H1 (cell line): Measurements from ENCODE around the gene SSC5D. TPM values are rescaled to one million over a fixed set of nuclear protein-coding genes. Genes with fewer than 3 reads are reported as not detected.
A peak's percentile ranks its signal among the peaks of the same experiment; 100 is the strongest.

ENCODE experiments used
- CTCF ChIA-PET: fragments of 300-600 bp; sonication (Branson Sonifier 250); formaldehyde crosslinking; loops from one replicate; lab custom pipeline; 2021; ENCODE audit not compliant: partially characterized antibody; lab: Charles Lee
- POLR2A ChIA-PET: fragments of 300-600 bp; sonication (Branson Sonifier 250); formaldehyde crosslinking; loops from one replicate; lab custom pipeline; 2021; ENCODE audit warnings: inconsistent platforms; ENCODE audit not compliant: partially characterized antibody; lab: Charles Lee
- DNase-seq, 2 experiments: peaks; one replicate each; pipeline versions ENCODE4 v3.0.0 to v3.0.0-alpha.2; 2010 to 2022; ENCODE audit warnings: low spot score in 2 of 2, low read depth in 1 of 2, mixed read lengths in 1 of 2
- FAIRE-seq: peaks from 2 replicates; lab custom pipeline; 2011; peaks lifted over from hg19 to GRCh38; lab: Jason Lieb, UNC
- H2AFZ ChIP-seq: 2 replicates; pipeline ENCODE4 v1.8.1; 2012; ENCODE audit warnings: low read length, inconsistent platforms
- H2AK5ac ChIP-seq: 2 replicates; pipeline ENCODE4 v1.6.1; 2013; ENCODE audit warnings: low read depth, low read length
- H2BK120ac ChIP-seq: replicated peaks from 2 replicates; pipeline ENCODE3; 2013; ENCODE audit warnings: low read depth, low read length, inconsistent platforms
- H2BK12ac ChIP-seq: 2 replicates; pipeline ENCODE4 v1.6.1; 2013; ENCODE audit warnings: low read depth, low read length
- H2BK15ac ChIP-seq: 2 replicates; pipeline ENCODE4 v1.6.1; 2013; ENCODE audit warnings: low read length
- H2BK20ac ChIP-seq: 2 replicates; pipeline ENCODE4 v1.6.1; 2013; ENCODE audit warnings: low read length
- H2BK5ac ChIP-seq: 2 replicates; pipeline ENCODE4 v1.6.1; 2013; ENCODE audit warnings: low read depth, low read length
- H3K14ac ChIP-seq: 2 replicates; pipeline ENCODE4 v1.6.1; 2013; ENCODE audit warnings: inconsistent platforms; ENCODE audit not compliant: insufficient read length
- H3K18ac ChIP-seq: 2 replicates; pipeline ENCODE4 v1.6.1; 2013; ENCODE audit warnings: low read length; ENCODE audit errors: extremely low read depth
- H3K23ac ChIP-seq: 2 replicates; pipeline ENCODE4 v1.6.1; 2013; ENCODE audit warnings: inconsistent platforms; ENCODE audit not compliant: insufficient read length
- H3K23me2 ChIP-seq: 2 replicates; pipeline ENCODE4 v1.6.1; 2013; ENCODE audit warnings: low read depth, low read length
- H3K27ac ChIP-seq: 2 replicates; pipeline ENCODE4 v1.6.1; 2011; ENCODE audit warnings: low read depth, low read length, inconsistent platforms
- H3K27me3 ChIP-seq, 4 experiments: replicated peaks in 1 of 4; 1 replicate in 1 of 4; 2 replicates in 3 of 4; pipeline versions ENCODE4 v1.6.1 to v1.8.1; 2011 to 2013; ENCODE audit warnings: low read length in 3 of 4, mild to moderate bottlenecking in 3 of 4, inconsistent platforms in 2 of 4, mixed read lengths in 2 of 4, moderate library complexity in 1 of 4; ENCODE audit not compliant: control insufficient read depth in 3 of 4, insufficient read depth in 3 of 4; ENCODE audit errors: extremely low read depth in 1 of 4
- H3K36me3 ChIP-seq, 4 experiments: 2 replicates each; pipeline versions ENCODE4 v1.6.1 to v1.8.1; 2011 to 2013; ENCODE audit warnings: mild to moderate bottlenecking in 4 of 4, low read length in 3 of 4, moderate library complexity in 2 of 4, control low read depth in 1 of 4, inconsistent platforms in 1 of 4; ENCODE audit not compliant: insufficient read depth in 4 of 4, control insufficient read depth in 2 of 4
- H3K4ac ChIP-seq: replicated peaks from 2 replicates; pipeline ENCODE3; 2013; ENCODE audit warnings: low read length, low read depth, mixed read lengths, inconsistent platforms; ENCODE audit not compliant: insufficient read length
- H3K4me1 ChIP-seq, 4 experiments: replicated peaks in 1 of 4; 1 replicate in 1 of 4; 2 replicates in 3 of 4; pipeline versions ENCODE4 v1.6.1 to v1.8.1; 2011 to 2013; ENCODE audit warnings: low read length in 3 of 4, inconsistent platforms in 2 of 4, mixed read lengths in 1 of 4; ENCODE audit not compliant: insufficient read depth in 4 of 4, control insufficient read depth in 3 of 4
- H3K4me2 ChIP-seq, 2 experiments: 2 replicates each; pipeline versions ENCODE4 v1.6.1 to v1.8.1; 2011 to 2013; ENCODE audit warnings: low read depth in 2 of 2, low read length in 2 of 2, control low read depth in 1 of 2, inconsistent platforms in 1 of 2, mild to moderate bottlenecking in 1 of 2; ENCODE audit not compliant: insufficient read depth in 1 of 2
- H3K4me3 ChIP-seq, 4 experiments: fragments of 200-600, 300-600 bp in 1 of 4; sonication (generic), shearing (Covaris generic), sonication (Bioruptor Twin) in 1 of 4; 2 replicates each; pipeline versions ENCODE4 v1.5.1 to v1.8.1; 2011 to 2016; ENCODE audit warnings: low read length in 4 of 4, low read depth in 3 of 4, control low read depth in 2 of 4, inconsistent platforms in 2 of 4, mild to moderate bottlenecking in 2 of 4, mixed read lengths in 1 of 4, moderate library complexity in 1 of 4; ENCODE audit not compliant: insufficient read depth in 2 of 4; ENCODE audit errors: extremely low read depth in 1 of 4
- H3K56ac ChIP-seq: replicated peaks from 2 replicates; pipeline ENCODE3; 2013; ENCODE audit warnings: low read depth, mild to moderate bottlenecking, mixed read lengths, low read length, inconsistent platforms; ENCODE audit not compliant: insufficient read length
- H3K79me1 ChIP-seq: 2 replicates; pipeline ENCODE4 v1.6.1; 2013; ENCODE audit warnings: low read depth, low read length, control low read depth
- H3K79me2 ChIP-seq, 2 experiments: 2 replicates each; pipeline versions ENCODE4 v1.6.1 to v1.8.1; 2012 to 2013; ENCODE audit warnings: low read length in 2 of 2, mild to moderate bottlenecking in 2 of 2, inconsistent platforms in 1 of 2; ENCODE audit not compliant: insufficient read depth in 2 of 2, control insufficient read depth in 1 of 2
- H3K9ac ChIP-seq, 4 experiments: replicated peaks in 1 of 4; 1 replicate in 1 of 4; 2 replicates in 3 of 4; pipeline versions ENCODE4 v1.6.1 to v1.8.1; 2011 to 2013; ENCODE audit warnings: low read depth in 3 of 4, low read length in 3 of 4, control low read depth in 2 of 4, mild to moderate bottlenecking in 2 of 4, moderate library complexity in 2 of 4, inconsistent platforms in 1 of 4; ENCODE audit errors: extremely low read depth in 1 of 4
- H3K9me3 ChIP-seq, 2 experiments: 2 replicates each; pipeline versions ENCODE4 v1.6.1 to v1.8.1; 2012 to 2013; ENCODE audit warnings: mild to moderate bottlenecking in 2 of 2, moderate library complexity in 2 of 2, control low read depth in 1 of 2, inconsistent platforms in 1 of 2, low read depth in 1 of 2, low read length in 1 of 2, mixed read lengths in 1 of 2; ENCODE audit not compliant: insufficient read depth in 2 of 2
- H4K20me1 ChIP-seq, 2 experiments: replicated peaks in 1 of 2; 2 replicates each; pipeline versions ENCODE3 to v1.8.1; 2011 to 2013; ENCODE audit warnings: inconsistent platforms in 2 of 2, low read length in 2 of 2, mild to moderate bottlenecking in 1 of 2; ENCODE audit not compliant: insufficient read depth in 2 of 2, control insufficient read depth in 1 of 2
- H4K5ac ChIP-seq: 2 replicates; pipeline ENCODE4 v1.6.1; 2013; ENCODE audit warnings: low read length, low read depth, mixed read lengths, inconsistent platforms; ENCODE audit not compliant: insufficient read length
- H4K8ac ChIP-seq: 2 replicates; pipeline ENCODE4 v1.8.0; 2013; ENCODE audit warnings: mild to moderate bottlenecking, moderate library complexity, low read length, inconsistent platforms; ENCODE audit not compliant: insufficient read depth; ENCODE audit errors: extremely low read depth
- H4K91ac ChIP-seq: replicated peaks from 2 replicates; pipeline ENCODE3; 2013; ENCODE audit warnings: low read length, mixed read lengths, inconsistent platforms; ENCODE audit not compliant: insufficient read length
- BRCA1 ChIP-seq: IDR thresholded peaks from 2 replicates; pipeline ENCODE4 v1.6.1; 2012; ENCODE audit warnings: low read depth, low read length, improper control_type of control experiment
- HDAC6 ChIP-seq: IDR thresholded peaks from one replicate; pipeline ENCODE4 v1.7.1; 2012; ENCODE audit warnings: low read depth, mild to moderate bottlenecking, inconsistent platforms, low read length, moderate library complexity
- KDM1A ChIP-seq: fragments of 200-600, 300-600 bp; sonication (generic); IDR thresholded peaks from 2 replicates; pipeline ENCODE4 v1.7.1; 2016; ENCODE audit warnings: mild to moderate bottlenecking, low read length, borderline replicate concordance
- SIN3A ChIP-seq, 2 experiments: IDR thresholded peaks in 1 of 2; conservative IDR thresholded peaks in 1 of 2; 2 replicates each; pipeline ENCODE4 v1.6.1; 2011 to 2012; ENCODE audit warnings: low read length in 2 of 2, improper control_type of control experiment in 1 of 2, low read depth in 1 of 2, mild to moderate bottlenecking in 1 of 2
- SIRT6 ChIP-seq: IDR thresholded peaks from one replicate; pipeline ENCODE4 v1.7.1; 2012; ENCODE audit warnings: low read length, inconsistent platforms
- WGBS, 2 experiments: shearing (Covaris generic) in 1 of 2; methylation state at CpG; one replicate each; pipeline versions ENCODE4 v1.1.6 to v1.1.7; 2013 to 2015; ENCODE audit warnings: low lambda C conversion rate in 2 of 2, mixed read lengths in 2 of 2, inconsistent platforms in 1 of 2, low coverage in 1 of 2, missing lambda C conversion rate in 1 of 2; ENCODE audit not compliant: insufficient replicate concordance in 2 of 2, insufficient coverage in 1 of 2, insufficient read length in 1 of 2; ENCODE audit errors: extremely low coverage in 1 of 2, missing lambda C conversion rate in 1 of 2; 5-methylcytosine and 5-hydroxymethylcytosine counted together
- polyA plus RNA-seq, 7 experiments: library from polyadenylated mRNA; depleted of rRNA in 3 of 7; stranded (reverse) in 5 of 7; unstranded in 2 of 7; fragments of >200 nt in 5 of 7; fragments of 200-250 nt in 2 of 7; gene quantifications; 1 replicate in 5 of 7; 2 replicates in 1 of 7; 4 replicates in 1 of 7; pipeline versions ENCODE4 v1.2.1 to v1.2.3, GENCODE V29; 2011 to 2013; ENCODE audit warnings: missing spikeins in 2 of 7, mixed read lengths in 2 of 7
- total RNA-seq: library from RNA; stranded (reverse); fragmentation: NEBNext Ultra II Directional; extraction: Animal tissue kit (Norgen Biotek cat#: 25700); gene quantifications from 2 replicates; pipeline ENCODE4 v1.2.1, GENCODE V29; 2021
- TF ChIP-seq, protein P1 (sequence below): IDR thresholded peaks from 2 replicates; pipeline ENCODE4 v1.6.1; 2011; ENCODE audit warnings: low read length, improper control_type of control experiment

Gene SSC5D
- total and polyA plus RNA-seq, 2 of the 8 experiments (the other 6 are each of a cell fraction or from before 2014, with no cell fraction given), result 0.39 to 1.7 TPM

DNA sequence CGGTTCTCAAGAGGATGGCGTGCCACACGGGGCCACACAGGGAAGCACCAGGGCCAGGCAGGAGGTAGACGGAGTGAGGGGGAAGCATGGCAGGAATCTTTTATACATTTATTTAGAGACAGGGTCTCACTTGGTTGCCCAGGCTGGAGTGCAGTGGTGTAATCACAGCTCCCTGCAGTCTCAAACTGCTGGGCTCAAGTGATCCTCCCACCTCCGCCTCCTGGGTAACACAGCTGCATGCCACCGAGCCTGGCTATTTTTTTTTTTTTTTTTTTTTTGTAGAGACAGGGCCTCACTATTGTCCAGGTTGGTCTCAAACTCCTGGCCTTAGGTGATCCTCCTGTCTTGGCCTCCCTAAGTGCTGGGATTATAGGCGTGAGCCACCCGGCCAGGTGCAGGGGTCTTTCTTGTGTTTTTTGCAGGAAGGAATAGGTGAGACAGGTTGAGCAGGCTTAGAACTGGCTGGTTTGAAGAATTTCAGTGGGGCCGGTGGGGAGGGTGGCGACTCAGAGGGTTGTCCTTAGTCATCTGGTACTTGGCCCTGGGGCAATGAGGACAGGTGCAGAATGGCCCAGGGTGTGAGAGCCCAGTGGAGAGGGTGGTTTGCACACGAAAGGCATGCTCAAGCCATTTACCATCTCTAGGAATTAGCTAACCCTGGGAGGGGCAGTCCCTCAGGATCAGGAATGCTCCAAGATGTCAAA lies 7.6 kb downstream of the SSC5D start:
- no peak overlapping the region for H4K5ac ChIP-seq
- no peak overlapping the region for H4K8ac ChIP-seq
- FAIRE-seq, result no peak
- TF ChIP-seq SIRT6 (no peak), HDAC6 (no peak), KDM1A (0 out of 2 replicates have a peak, but pooled peaks have one; percentile 10), BRCA1 (no peak), SIN3A (conservative IDR thresholded peaks at IDR 0.05 in 1 of 2, IDR thresholded peaks at IDR 0.05 in 1 of 2; ENCODE audit: low read depth in 1 of 2, low read length in 2 of 2) (no peak)
- TF ChIP-seq, protein P1, sequence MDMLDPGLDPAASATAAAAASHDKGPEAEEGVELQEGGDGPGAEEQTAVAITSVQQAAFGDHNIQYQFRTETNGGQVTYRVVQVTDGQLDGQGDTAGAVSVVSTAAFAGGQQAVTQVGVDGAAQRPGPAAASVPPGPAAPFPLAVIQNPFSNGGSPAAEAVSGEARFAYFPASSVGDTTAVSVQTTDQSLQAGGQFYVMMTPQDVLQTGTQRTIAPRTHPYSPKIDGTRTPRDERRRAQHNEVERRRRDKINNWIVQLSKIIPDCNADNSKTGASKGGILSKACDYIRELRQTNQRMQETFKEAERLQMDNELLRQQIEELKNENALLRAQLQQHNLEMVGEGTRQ, result no peak
- 73% methylated on average over 11 of the region's 11 CpGs; no CpG with 5 or more reads in 1 of the 2 experiments for WGBS, 2 experiments
- H3K4me3 ChIP-seq, result no peak overlapping the region
- no peak overlapping the region for H2BK5ac ChIP-seq
- H3K79me2 ChIP-seq, result no peaks in the 10 kb centered on the region
- H2BK12ac ChIP-seq, result no peak overlapping the region
- no peak overlapping the region for H3K56ac ChIP-seq
- no peak overlapping the region for H4K91ac ChIP-seq
- no peak overlapping the region for H2BK15ac ChIP-seq
- H3K23ac ChIP-seq, result no peak overlapping the region
- no peaks in the 10 kb centered on the region; the same call in 1 of the 2 replicates for H3K23me2 ChIP-seq
- H3K27me3 ChIP-seq, result no peaks in the 10 kb centered on the region; a peak in 3 of 7 replicates
- H3K18ac ChIP-seq, result no peak overlapping the region
- H2BK20ac ChIP-seq, result no peak overlapping the region
- H3K79me1 ChIP-seq, result no peaks in the 10 kb centered on the region
- no peak overlapping the region for H3K4me2 ChIP-seq
- H2AK5ac ChIP-seq, result no peak overlapping the region
- no peak overlapping the region for H2BK120ac ChIP-seq
- no peaks in the 10 kb centered on the region for H3K9me3 ChIP-seq
- CTCF ChIA-PET, result interaction anchor here (1.1 to 2.2 kb wide), 5 partner anchors 9 to 27 kb away, joined by 3 to 17 read pairs (median 4); no protein-coding TSS in a partner anchor
- no peak overlapping the region for H2AFZ ChIP-seq
- no peak overlapping the region for H3K27ac ChIP-seq
- no peak overlapping the region for H3K4ac ChIP-seq
- peaks cover 0 to 9% (median 3%) of the 10 kb centered on the region in 4 experiments; a peak in 1 of 7 replicates for H3K4me1 ChIP-seq
- DNase-seq, result peak in 1 of 2 experiments; percentile 58
- H3K36me3 ChIP-seq, result no peaks in the 10 kb centered on the region
- POLR2A ChIA-PET, result interaction anchor here (2.4 to 4.9 kb wide), 2 partner anchors 9 to 89 kb away, joined by 10 to 50 read pairs; partner anchors contain the start of genes NAT14, SSC5D and UBE2S
- no peaks in the 10 kb centered on the region for H4K20me1 ChIP-seq
- no peak overlapping the region for H3K14ac ChIP-seq
- H3K9ac ChIP-seq, result no peak overlapping the region
